Karpas-422 (cell line): Measurements from ENCODE around the gene MBOAT1. TPM values are rescaled to one million over a fixed set of nuclear protein-coding genes. Genes with fewer than 3 reads are reported as not detected.

Experiments used
- DNase-seq: peaks from one replicate; pipeline ENCODE4 v3.0.0-alpha.2; 2015
- H2AFZ ChIP-seq: fragments of 200-600 bp; sonication (generic); 2 replicates; pipeline ENCODE4 v1.6.1; 2014; ENCODE audit warnings: antibody characterized with exemption, low read length, mixed read lengths
- H3K27ac ChIP-seq: fragments of 200-600 bp; sonication (generic); 2 replicates; pipeline ENCODE4 v1.5.1; 2014; ENCODE audit warnings: mild to moderate bottlenecking, low read length, moderate library complexity
- H3K27me3 ChIP-seq: fragments of 200-600 bp; sonication (generic); 2 replicates; pipeline ENCODE4 v1.6.1; 2014; ENCODE audit warnings: low read length, mixed read lengths
- H3K36me3 ChIP-seq: fragments of 200-600 bp; sonication (generic); 2 replicates; pipeline ENCODE4 v1.6.1; 2014; ENCODE audit warnings: low read length, mixed read lengths; ENCODE audit not compliant: insufficient read depth
- H3K4me1 ChIP-seq: fragments of 200-600 bp; sonication (generic); 2 replicates; pipeline ENCODE4 v1.6.1; 2014; ENCODE audit warnings: mild to moderate bottlenecking, low read length, mixed read lengths
- H3K4me2 ChIP-seq: fragments of 200-600 bp; sonication (generic); 2 replicates; pipeline ENCODE4 v1.6.1; 2014; ENCODE audit warnings: low read length, low read depth, mild to moderate bottlenecking; ENCODE audit not compliant: poor library complexity, severe bottlenecking
- H3K4me3 ChIP-seq: fragments of 200-600 bp; sonication (generic); 2 replicates; pipeline ENCODE4 v1.5.1; 2014; ENCODE audit warnings: mild to moderate bottlenecking, antibody characterized with exemption, low read length, mixed read lengths
- H3K79me2 ChIP-seq: fragments of 200-600 bp; sonication (generic); 2 replicates; pipeline ENCODE4 v1.6.1; 2014; ENCODE audit warnings: mild to moderate bottlenecking, low read length, mixed read lengths
- H3K9ac ChIP-seq: fragments of 200-600 bp; sonication (generic); 2 replicates; pipeline ENCODE4 v1.6.0; 2014; ENCODE audit warnings: low read length
- H3K9me2 ChIP-seq: fragments of 200-600 bp; sonication (generic), shearing (Covaris generic); replicated peaks from 2 replicates; pipeline ENCODE4 v1.6.0; 2014; ENCODE audit warnings: mild to moderate bottlenecking, low read length, moderate library complexity; ENCODE audit not compliant: insufficient read depth
- H3K9me3 ChIP-seq: fragments of 300-700, 200-600 bp; sonication (generic); 2 replicates; pipeline ENCODE4 v1.6.1; 2014; ENCODE audit warnings: low read length, mixed read lengths
- H4K20me1 ChIP-seq: fragments of 200-600 bp; sonication (generic); 2 replicates; pipeline ENCODE4 v1.6.1; 2014; ENCODE audit warnings: mild to moderate bottlenecking, antibody characterized with exemption, low read length, low read depth; ENCODE audit not compliant: insufficient read depth
- total RNA-seq: library from RNA; depleted of rRNA; stranded (reverse); fragments of >200 nt; shearing (Covaris generic); gene quantifications from 2 replicates; pipeline ENCODE4 v1.2.3, GENCODE V29; 2014; ENCODE audit warnings: low replicate concordance

The MBOAT1 gene
- total RNA-seq, 1 experiment from 2014 or later = not detected

GRCh38 chr6:20070047-20070446 lies 142.2 kb downstream of the MBOAT1 start:
- Histone ChIP-seq H3K36me3 (no peaks in the 10 kb centered on the region), H3K9me3 (no peaks in the 10 kb centered on the region), H3K9me2 (no peaks in the 10 kb centered on the region), H4K20me1 (no peaks in the 10 kb centered on the region), H2AFZ (no peak overlapping the region), H3K4me3 (no peak overlapping the region), H3K27ac (no peak overlapping the region), H3K79me2 (no peaks in the 10 kb centered on the region), H3K9ac (no peak overlapping the region), H3K4me1 (no peaks in the 10 kb centered on the region), H3K27me3 (0 out of 2 replicates have a peak, but pooled peaks cover 3% of the 10 kb centered on the region), H3K4me2 (no peak overlapping the region)
- DNase-seq = no peak

GRCh38 chr6:20069021-20069522 lies 143.2 kb downstream of the MBOAT1 start:
- no peak overlapping the region for H3K4me2 ChIP-seq

GRCh38 chr6:20068421-20068988 lies 143.8 kb downstream of the MBOAT1 start:
- no peak for DNase-seq
- Histone ChIP-seq H2AFZ (no peak overlapping the region), H3K79me2 (no peaks in the 10 kb centered on the region), H3K27me3 (0 out of 2 replicates have a peak, but pooled peaks cover 3% of the 10 kb centered on the region), H3K4me2 (no peak overlapping the region), H3K36me3 (no peaks in the 10 kb centered on the region), H3K9me2 (no peaks in the 10 kb centered on the region), H3K4me1 (no peaks in the 10 kb centered on the region), H4K20me1 (no peaks in the 10 kb centered on the region), H3K27ac (no peak overlapping the region), H3K9ac (no peak overlapping the region), H3K4me3 (no peak overlapping the region), H3K9me3 (no peaks in the 10 kb centered on the region)

More at GRCh38 chr6:20069021-20069522, 143.2 kb downstream of the MBOAT1 start:
- no peaks in the 10 kb centered on the region for H3K4me1 ChIP-seq
- H3K9ac ChIP-seq = no peak overlapping the region
- no peak for DNase-seq
- no peaks in the 10 kb centered on the region for H3K9me2 ChIP-seq
- no peak overlapping the region for H3K27ac ChIP-seq
- H3K27me3 ChIP-seq = 0 out of 2 replicates have a peak, but pooled peaks cover 3% of the 10 kb centered on the region
- no peak overlapping the region for H2AFZ ChIP-seq
- no peaks in the 10 kb centered on the region for H3K9me3 ChIP-seq
- no peaks in the 10 kb centered on the region for H3K79me2 ChIP-seq
- no peaks in the 10 kb centered on the region for H4K20me1 ChIP-seq
- H3K36me3 ChIP-seq = no peaks in the 10 kb centered on the region
- no peak overlapping the region for H3K4me3 ChIP-seq

- no peaks in the 10 kb centered on the region for H3K9me2 ChIP-seq
- H2AFZ ChIP-seq = no peak overlapping the region
- no peaks in the 10 kb centered on the region for H3K36me3 ChIP-seq
- H3K4me2 ChIP-seq = no peak overlapping the region
- no peaks in the 10 kb centered on the region for H3K27me3 ChIP-seq
- H3K79me2 ChIP-seq = no peaks in the 10 kb centered on the region
- H4K20me1 ChIP-seq = no peaks in the 10 kb centered on the region
- H3K27ac ChIP-seq = no peak overlapping the region
- H3K4me1 ChIP-seq = no peaks in the 10 kb centered on the region
- H3K9ac ChIP-seq = no peak overlapping the region
- no peak for DNase-seq
- H3K4me3 ChIP-seq = no peak overlapping the region
- no peaks in the 10 kb centered on the region for H3K9me3 ChIP-seq
These were observed 150.3 kb downstream of the MBOAT1 start for GRCh38 chr6:20061952-20062351.

- H3K4me2 ChIP-seq = no peak overlapping the region
- H3K36me3 ChIP-seq = no peaks in the 10 kb centered on the region
- H3K4me1 ChIP-seq = no peaks in the 10 kb centered on the region
- no peak overlapping the region for H2AFZ ChIP-seq
- H3K9me2 ChIP-seq = no peaks in the 10 kb centered on the region
- H3K27me3 ChIP-seq = no peaks in the 10 kb centered on the region
- no peaks in the 10 kb centered on the region for H3K79me2 ChIP-seq
- no peak overlapping the region for H3K9ac ChIP-seq
- H3K27ac ChIP-seq = no peak overlapping the region
- no peaks in the 10 kb centered on the region for H3K9me3 ChIP-seq
- H4K20me1 ChIP-seq = no peaks in the 10 kb centered on the region
- H3K4me3 ChIP-seq = no peak overlapping the region
- DNase-seq = no peak
These were observed 152.0 kb downstream of the MBOAT1 start for GRCh38 chr6:20060252-20060651.

GRCh38 chr6:20058912-20059311 lies 153.4 kb downstream of the MBOAT1 start:
- Histone ChIP-seq H3K9me3 (no peaks in the 10 kb centered on the region), H2AFZ (no peak overlapping the region), H3K79me2 (no peaks in the 10 kb centered on the region), H4K20me1 (no peaks in the 10 kb centered on the region), H3K9ac (no peak overlapping the region), H3K4me2 (no peak overlapping the region), H3K4me3 (no peak overlapping the region), H3K9me2 (no peaks in the 10 kb centered on the region), H3K27me3 (no peaks in the 10 kb centered on the region), H3K4me1 (no peaks in the 10 kb centered on the region), H3K27ac (no peak overlapping the region), H3K36me3 (no peaks in the 10 kb centered on the region)
- no peak for DNase-seq

GRCh38 chr6:20058121-20058905 lies 154.0 kb downstream of the MBOAT1 start:
- Histone ChIP-seq H3K4me1 (no peaks in the 10 kb centered on the region), H3K27me3 (no peaks in the 10 kb centered on the region), H3K9ac (no peak overlapping the region), H2AFZ (no peak overlapping the region), H3K4me2 (no peak overlapping the region), H3K9me3 (no peaks in the 10 kb centered on the region), H3K79me2 (no peaks in the 10 kb centered on the region), H4K20me1 (no peaks in the 10 kb centered on the region), H3K27ac (no peak overlapping the region), H3K4me3 (no peak overlapping the region), H3K36me3 (no peaks in the 10 kb centered on the region), H3K9me2 (no peaks in the 10 kb centered on the region)
- no peak for DNase-seq

- Histone ChIP-seq H3K36me3 (no peaks in the 10 kb centered on the region), H4K20me1 (no peaks in the 10 kb centered on the region), H3K27ac (no peak overlapping the region), H2AFZ (no peak overlapping the region), H3K4me1 (no peaks in the 10 kb centered on the region), H3K27me3 (no peaks in the 10 kb centered on the region), H3K79me2 (no peaks in the 10 kb centered on the region), H3K9ac (no peak overlapping the region), H3K4me2 (no peak overlapping the region), H3K9me3 (no peaks in the 10 kb centered on the region), H3K4me3 (no peak overlapping the region), H3K9me2 (no peaks in the 10 kb centered on the region)
- DNase-seq = peak; percentile 72
These were observed 155.8 kb downstream of the MBOAT1 start for GRCh38 chr6:20056350-20056992.
